ENCODE measurements around the gene HLA-DRB5.
"Not testable (repeated sequence)": the region's sequence is repeated elsewhere in the genome, so short reads cannot be mapped to it uniquely, and the experiment has no call there.

Gene HLA-DRB5

GRCh38 chr6:32551410-32551809 lies 21.3 kb upstream of the HLA-DRB5 start:
- Histone ChIP-seq H3K4me3 (ENCODE audit: low read length) (no peak overlapping the region), H3K9me3 (replicated peaks; ENCODE audit: insufficient read depth, low read length) (no peaks in the 10 kb centered on the region), H4K20me1 (ENCODE audit: insufficient read depth, low read length) (no peaks in the 10 kb centered on the region), H3K27ac (ENCODE audit: low read length) (no peak overlapping the region), H3F3A (ENCODE audit: insufficient read depth, low read length) (no peaks in the 10 kb centered on the region), H3K36me3 (replicated peaks; ENCODE audit: insufficient read depth, low read length) (no peaks in the 10 kb centered on the region), H3K9me2 (replicated peaks; ENCODE audit: insufficient read depth, low read length) (no peaks in the 10 kb centered on the region), H3K9ac (ENCODE audit: low read length) (no peak overlapping the region), H3K4me1 (ENCODE audit: low read length) (no peaks in the 10 kb centered on the region), H3K4me2 (ENCODE audit: low read depth, low read length) (no peak overlapping the region), H3K79me2 (ENCODE audit: low read length) (no peaks in the 10 kb centered on the region), H2AFZ (ENCODE audit: low read length) (no peak overlapping the region), H3K27me3 (replicated peaks; ENCODE audit: insufficient read depth, low read length) (no peaks in the 10 kb centered on the region)
- TF ChIP-seq EZH2 (optimal IDR thresholded peaks at IDR 0.05; ENCODE audit: low read depth, low read length): no peak
- no peak for DNase-seq

GRCh38 chr6:32539839-32540238 lies 9.8 kb upstream of the HLA-DRB5 start:
- Histone ChIP-seq H3K27me3 (replicated peaks; ENCODE audit: insufficient read depth, low read length) (no peaks in the 10 kb centered on the region), H3K9me3 (replicated peaks; ENCODE audit: insufficient read depth, low read length) (no peaks in the 10 kb centered on the region), H3K4me1 (ENCODE audit: low read length) (no peaks in the 10 kb centered on the region), H3K27ac (ENCODE audit: low read length) (no peak overlapping the region), H3K9ac (ENCODE audit: low read length) (no peak overlapping the region), H3K4me3 (ENCODE audit: low read length) (no peak overlapping the region), H3K9me2 (replicated peaks; ENCODE audit: insufficient read depth, low read length) (no peaks in the 10 kb centered on the region), H4K20me1 (ENCODE audit: insufficient read depth, low read length) (no peaks in the 10 kb centered on the region), H3K79me2 (ENCODE audit: low read length) (no peaks in the 10 kb centered on the region), H3K4me2 (ENCODE audit: low read depth, low read length) (no peak overlapping the region), H2AFZ (ENCODE audit: low read length) (no peak overlapping the region), H3K36me3 (replicated peaks; ENCODE audit: insufficient read depth, low read length) (no peaks in the 10 kb centered on the region), H3F3A (ENCODE audit: insufficient read depth, low read length) (no peaks in the 10 kb centered on the region)
- DNase-seq: no peak
- TF ChIP-seq EZH2 (optimal IDR thresholded peaks at IDR 0.05; ENCODE audit: low read depth, low read length): no peak
- TF ChIP-seq EZH2phosphoT487 (IDR thresholded peaks at IDR 0.05; ENCODE audit: low read length): no peak
- no peak for TF ChIP-seq CTCF (IDR thresholded peaks at IDR 0.05; ENCODE audit: low read length)

- not testable (repeated sequence) for H3F3A ChIP-seq (ENCODE audit: insufficient read depth, low read length); DNase-seq; H3K4me2 ChIP-seq (ENCODE audit: low read depth, low read length); H3K4me1 ChIP-seq (ENCODE audit: low read length); H3K27me3 ChIP-seq (replicated peaks; ENCODE audit: insufficient read depth, low read length); H3K79me2 ChIP-seq (ENCODE audit: low read length); H4K20me1 ChIP-seq (ENCODE audit: insufficient read depth, low read length); H3K9me3 ChIP-seq (replicated peaks; ENCODE audit: insufficient read depth, low read length); H3K4me3 ChIP-seq (ENCODE audit: low read length); H3K27ac ChIP-seq (ENCODE audit: low read length); H3K9ac ChIP-seq (ENCODE audit: low read length); H2AFZ ChIP-seq (ENCODE audit: low read length); H3K36me3 ChIP-seq (replicated peaks; ENCODE audit: insufficient read depth, low read length); H3K9me2 ChIP-seq (replicated peaks; ENCODE audit: insufficient read depth, low read length)
Measured at GRCh38 chr6:32530431-32530793, 325 bp upstream of the HLA-DRB5 start.

GRCh38 chr6:32522302-32523047 lies 7.6 kb downstream of the HLA-DRB5 start:
- H2AFZ ChIP-seq (ENCODE audit: low read length): no peak overlapping the region
- no peaks in the 10 kb centered on the region for H3K79me2 ChIP-seq (ENCODE audit: low read length)

More at GRCh38 chr6:32522302-32523047, 7.6 kb downstream of the HLA-DRB5 start:
- Histone ChIP-seq H3F3A (ENCODE audit: insufficient read depth, low read length) (no peaks in the 10 kb centered on the region), H4K20me1 (ENCODE audit: insufficient read depth, low read length) (no peaks in the 10 kb centered on the region), H3K4me1 (ENCODE audit: low read length) (no peaks in the 10 kb centered on the region), H3K27me3 (replicated peaks; ENCODE audit: insufficient read depth, low read length) (no peaks in the 10 kb centered on the region), H3K36me3 (replicated peaks; ENCODE audit: insufficient read depth, low read length) (no peaks in the 10 kb centered on the region), H3K9me3 (replicated peaks; ENCODE audit: insufficient read depth, low read length) (no peaks in the 10 kb centered on the region), H3K4me2 (ENCODE audit: low read depth, low read length) (no peak overlapping the region), H3K4me3 (ENCODE audit: low read length) (no peak overlapping the region), H3K9me2 (replicated peaks; ENCODE audit: insufficient read depth, low read length) (no peaks in the 10 kb centered on the region), H3K27ac (ENCODE audit: low read length) (no peak overlapping the region), H3K9ac (ENCODE audit: low read length) (no peak overlapping the region)
- TF ChIP-seq EZH2phosphoT487 (IDR thresholded peaks at IDR 0.05; ENCODE audit: low read length): no peak
- TF ChIP-seq CTCF (IDR thresholded peaks at IDR 0.05; ENCODE audit: low read length): no peak
- TF ChIP-seq EZH2 (optimal IDR thresholded peaks at IDR 0.05; ENCODE audit: low read depth, low read length): no peak
- no peak for DNase-seq

Data from MM.1S (cell line).